Measurements from ENCODE around the gene ADAMTSL4.

Gene ADAMTSL4

DNA sequence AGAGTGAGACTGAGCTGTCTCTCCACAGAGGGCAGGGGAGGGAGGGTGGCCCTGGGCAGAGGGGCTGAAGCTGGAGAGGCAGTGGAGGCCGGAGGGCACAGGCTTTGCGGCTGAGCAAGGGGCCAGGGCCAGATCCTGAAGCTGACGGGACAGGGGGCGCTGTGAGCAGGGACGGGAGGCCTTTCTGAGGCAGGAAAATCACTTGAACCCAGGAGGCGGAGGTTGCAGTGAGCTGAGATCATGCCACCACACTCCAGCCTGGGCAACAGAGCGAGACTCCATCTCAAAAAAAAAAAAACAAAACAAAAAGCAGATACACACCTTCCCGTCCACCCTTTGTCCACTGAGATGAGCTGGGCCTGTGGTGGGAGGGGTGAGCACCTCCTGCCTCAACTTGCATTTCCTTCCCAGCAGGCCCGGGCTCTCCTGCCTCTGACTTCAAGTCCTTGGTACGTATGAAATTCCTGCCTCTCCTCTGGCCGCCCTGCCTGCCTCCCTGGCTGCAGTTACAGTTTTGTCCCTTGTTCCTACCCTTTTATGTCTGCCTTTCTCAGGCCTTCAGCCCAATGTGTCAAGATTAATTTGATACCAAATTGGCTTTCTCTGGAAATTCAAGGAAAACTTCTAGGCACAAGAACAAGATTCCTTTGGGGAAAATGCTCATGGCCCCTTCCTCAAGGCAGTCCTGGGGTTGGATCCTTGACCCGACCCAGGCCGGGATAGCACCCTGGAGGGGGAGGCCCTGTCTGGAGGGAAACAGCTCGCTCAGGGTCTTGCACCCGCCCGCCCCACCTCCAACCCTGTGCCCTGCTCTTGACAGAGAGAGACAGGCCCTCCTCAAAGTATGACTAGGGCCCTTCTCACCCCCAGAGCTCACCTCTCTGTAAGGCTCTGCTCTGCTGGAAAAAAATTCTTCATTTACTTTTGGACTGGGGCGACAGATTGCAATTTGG, 11.2 kb upstream of the ADAMTSL4 start:
- Histone ChIP-seq H2BK5ac (ENCODE audit: low read depth, low read length, poor library complexity, severe bottlenecking) (peak overlapping the region; percentile 24), H3K27ac (ENCODE audit: low read length, poor library complexity, severe bottlenecking) (peak overlapping the region; percentile 71), H3K27me3 (ENCODE audit: control insufficient read depth in 1 of 2, insufficient read depth in 1 of 2, low read length in 2 of 2) (no peaks in the 10 kb centered on the region), H3K9ac (ENCODE audit: low read length) (peak overlapping the region; percentile 49), H4K91ac (ENCODE audit: low read length) (peak overlapping the region; percentile 62), H3K79me1 (replicated peaks; ENCODE audit: low read length, poor library complexity, severe bottlenecking) (no peaks in the 10 kb centered on the region), H2AFZ (ENCODE audit: low read depth, low read length) (no peak overlapping the region), H3K4me3 (ENCODE audit: insufficient read depth in 1 of 2, low read depth in 1 of 2, low read length in 2 of 2) (no peak overlapping the region), H3K9me3 (ENCODE audit: control insufficient read depth, low read length) (no peaks in the 10 kb centered on the region), H3K23ac (ENCODE audit: low read length in 2 of 2) (no peak overlapping the region), H3K18ac (ENCODE audit: low read depth in 1 of 2, low read length in 2 of 2) (peak overlapping the region; percentile 14 to 67), H3K4ac (ENCODE audit: low read depth in 1 of 2, low read length in 2 of 2) (peak overlapping the region in 1 of 2 experiments; percentile 11), H3K4me2 (ENCODE audit: low read length, poor library complexity, severe bottlenecking) (no peak overlapping the region), H2BK120ac (ENCODE audit: low read depth, low read length) (no peak overlapping the region), H2BK12ac (ENCODE audit: low read length in 2 of 2) (peak overlapping the region in 1 of 2 experiments; percentile 51), H3K14ac (ENCODE audit: low read length in 2 of 2) (no peak overlapping the region), H2AK5ac (ENCODE audit: low read length, severe bottlenecking) (peak overlapping the region; percentile 18), H3K36me3 (ENCODE audit: control insufficient read depth in 1 of 2, insufficient read depth in 2 of 2, low read depth in 1 of 2, low read length in 2 of 2) (no peaks in the 10 kb centered on the region), H4K8ac (ENCODE audit: low read length) (peak overlapping the region; percentile 72), H3K4me1 (ENCODE audit: control insufficient read depth, insufficient read depth, low read depth, low read length) (peaks cover 14% of the 10 kb centered on the region), H2BK15ac (ENCODE audit: low read depth, poor library complexity, severe bottlenecking) (no peak overlapping the region)
- 64% methylated on average over 15 of the region's 17 CpGs for WGBS
- peak; percentile 70 for DNase-seq

DNA sequence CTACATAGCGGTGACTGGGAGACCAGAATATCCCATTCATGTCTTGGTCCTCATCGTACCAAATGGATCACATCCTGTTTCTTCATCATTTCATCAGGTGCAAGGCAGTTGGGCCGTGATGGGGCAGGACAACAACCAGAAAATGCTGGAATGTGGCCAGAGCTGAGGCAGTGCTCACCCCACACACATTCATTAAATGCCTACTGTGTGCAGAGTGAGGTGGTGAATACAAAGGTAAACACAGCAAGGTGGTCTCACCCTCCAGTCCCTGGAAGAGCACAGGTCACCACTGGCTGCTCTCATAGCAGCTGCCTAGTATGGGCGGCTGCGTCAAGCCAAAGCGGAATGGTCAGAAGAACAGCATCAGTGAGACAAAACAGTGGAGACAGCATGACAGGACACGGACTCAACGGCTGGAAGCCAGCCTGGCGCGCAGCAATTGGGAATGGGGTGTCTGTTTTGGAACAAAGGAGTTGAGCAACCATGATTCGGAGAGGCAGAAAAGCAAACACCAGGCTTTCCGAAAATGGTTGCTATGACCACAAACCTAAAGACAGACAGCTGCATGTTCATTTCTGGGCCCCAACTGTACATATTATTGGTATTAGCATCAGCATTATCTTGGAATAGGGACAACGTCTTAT, 5.6 kb upstream of the ADAMTSL4 start:
- Histone ChIP-seq H4K91ac (ENCODE audit: low read length) (no peak overlapping the region), H2AFZ (ENCODE audit: low read depth, low read length) (no peak overlapping the region), H3K4me2 (ENCODE audit: low read length, poor library complexity, severe bottlenecking) (no peak overlapping the region), H3K18ac (ENCODE audit: low read depth in 1 of 2, low read length in 2 of 2) (no peak overlapping the region), H3K9ac (ENCODE audit: low read length) (peak overlapping the region; percentile 68), H3K4me3 (ENCODE audit: insufficient read depth in 1 of 2, low read depth in 1 of 2, low read length in 2 of 2) (peak overlapping the region in 1 of 2 experiments; percentile 27), H2BK5ac (ENCODE audit: low read depth, low read length, poor library complexity, severe bottlenecking) (no peak overlapping the region), H2BK12ac (ENCODE audit: low read length in 2 of 2) (no peak overlapping the region), H3K14ac (ENCODE audit: low read length in 2 of 2) (no peak overlapping the region), H3K4ac (ENCODE audit: low read depth in 1 of 2, low read length in 2 of 2) (no peak overlapping the region), H4K8ac (ENCODE audit: low read length) (peak overlapping the region; percentile 54), H2BK15ac (ENCODE audit: low read depth, poor library complexity, severe bottlenecking) (no peak overlapping the region), H2BK120ac (ENCODE audit: low read depth, low read length) (no peak overlapping the region), H2AK5ac (ENCODE audit: low read length, severe bottlenecking) (peak overlapping the region; percentile 32), H3K36me3 (ENCODE audit: control insufficient read depth in 1 of 2, insufficient read depth in 2 of 2, low read depth in 1 of 2, low read length in 2 of 2) (no peaks in the 10 kb centered on the region), H3K79me1 (replicated peaks; ENCODE audit: low read length, poor library complexity, severe bottlenecking) (no peaks in the 10 kb centered on the region), H3K9me3 (ENCODE audit: control insufficient read depth, low read length) (no peaks in the 10 kb centered on the region), H3K23ac (ENCODE audit: low read length in 2 of 2) (no peak overlapping the region), H3K4me1 (ENCODE audit: control insufficient read depth, insufficient read depth, low read depth, low read length) (peaks cover 5% of the 10 kb centered on the region), H3K27me3 (ENCODE audit: control insufficient read depth in 1 of 2, insufficient read depth in 1 of 2, low read length in 2 of 2) (no peaks in the 10 kb centered on the region), H3K27ac (ENCODE audit: low read length, poor library complexity, severe bottlenecking) (no peak overlapping the region)
- WGBS: 97% methylated on average over 11 of the region's 13 CpGs
- DNase-seq: peak; percentile 28

DNA sequence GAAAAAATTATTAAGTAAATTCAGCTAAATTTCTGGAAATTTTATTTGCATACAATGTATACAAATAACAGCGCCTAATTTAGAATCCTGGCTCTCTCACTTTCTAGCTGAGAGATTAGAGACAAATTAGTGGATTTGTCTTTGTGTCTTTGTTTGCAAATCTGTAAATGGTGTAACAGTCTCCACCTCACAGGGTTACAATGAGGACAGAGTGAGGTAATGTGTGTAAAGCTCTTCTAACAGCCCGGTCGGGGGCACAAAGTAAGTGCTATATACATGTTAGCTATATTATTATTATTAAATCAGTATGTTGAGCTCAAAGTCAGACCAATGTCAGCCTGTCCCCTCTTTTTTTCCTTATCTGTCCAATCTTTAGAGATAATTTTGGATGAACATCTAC, 5.0 kb upstream of the ADAMTSL4 start:
- Histone ChIP-seq H3K9me3 (ENCODE audit: control insufficient read depth, low read length) (no peaks in the 10 kb centered on the region), H3K4me3 (ENCODE audit: insufficient read depth in 1 of 2, low read depth in 1 of 2, low read length in 2 of 2) (peak overlapping the region in 1 of 2 experiments; percentile 27), H2BK15ac (ENCODE audit: low read depth, poor library complexity, severe bottlenecking) (no peak overlapping the region), H3K27ac (ENCODE audit: low read length, poor library complexity, severe bottlenecking) (no peak overlapping the region), H3K9ac (ENCODE audit: low read length) (peak overlapping the region; percentile 68), H2AK5ac (ENCODE audit: low read length, severe bottlenecking) (no peak overlapping the region), H3K14ac (ENCODE audit: low read length in 2 of 2) (no peak overlapping the region), H4K8ac (ENCODE audit: low read length) (no peak overlapping the region), H4K91ac (ENCODE audit: low read length) (no peak overlapping the region), H3K18ac (ENCODE audit: low read depth in 1 of 2, low read length in 2 of 2) (no peak overlapping the region), H2AFZ (ENCODE audit: low read depth, low read length) (no peak overlapping the region), H2BK5ac (ENCODE audit: low read depth, low read length, poor library complexity, severe bottlenecking) (no peak overlapping the region), H3K27me3 (ENCODE audit: control insufficient read depth in 1 of 2, insufficient read depth in 1 of 2, low read length in 2 of 2) (no peaks in the 10 kb centered on the region), H2BK120ac (ENCODE audit: low read depth, low read length) (no peak overlapping the region), H3K79me1 (replicated peaks; ENCODE audit: low read length, poor library complexity, severe bottlenecking) (no peaks in the 10 kb centered on the region), H3K4me2 (ENCODE audit: low read length, poor library complexity, severe bottlenecking) (no peak overlapping the region), H2BK12ac (ENCODE audit: low read length in 2 of 2) (no peak overlapping the region), H3K36me3 (ENCODE audit: control insufficient read depth in 1 of 2, insufficient read depth in 2 of 2, low read depth in 1 of 2, low read length in 2 of 2) (no peaks in the 10 kb centered on the region), H3K23ac (ENCODE audit: low read length in 2 of 2) (no peak overlapping the region), H3K4me1 (ENCODE audit: control insufficient read depth, insufficient read depth, low read depth, low read length) (peaks cover 7% of the 10 kb centered on the region), H3K4ac (ENCODE audit: low read depth in 1 of 2, low read length in 2 of 2) (no peak overlapping the region)
- WGBS: 100% methylated on average over 1 of the region's 3 CpGs
- peak; percentile 35 for DNase-seq

DNA sequence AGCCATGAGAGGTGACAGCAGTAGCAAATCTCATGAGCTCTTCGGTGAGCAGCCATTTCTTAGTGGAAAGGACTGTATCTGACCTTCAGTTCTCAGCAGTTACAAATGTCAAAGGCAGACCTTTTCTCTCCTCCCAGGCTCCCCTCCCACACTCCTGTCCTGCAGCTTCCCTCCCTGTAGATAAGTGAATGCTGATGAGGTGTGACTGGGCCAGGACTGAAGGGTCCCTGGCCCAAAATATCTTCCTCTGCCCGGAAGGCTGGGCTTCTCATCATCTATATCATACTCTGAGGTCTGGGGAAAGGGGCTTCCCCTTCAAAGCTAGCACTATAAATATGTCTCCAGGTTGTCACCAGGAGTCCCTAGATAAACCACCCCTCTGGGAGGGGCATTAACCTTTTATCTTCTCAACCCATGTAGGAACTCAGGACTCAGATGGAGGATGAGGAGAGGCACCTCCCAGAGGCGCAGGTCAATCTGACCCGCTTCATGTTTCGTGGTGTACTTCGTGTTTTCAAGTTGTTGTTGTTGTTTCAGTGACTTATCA, 3.6 kb upstream of the ADAMTSL4 start:
- H2BK15ac ChIP-seq (ENCODE audit: low read depth, poor library complexity, severe bottlenecking): no peak overlapping the region
- no peak overlapping the region for H3K27ac ChIP-seq (ENCODE audit: low read length, poor library complexity, severe bottlenecking)
- no peak overlapping the region for H2AK5ac ChIP-seq (ENCODE audit: low read length, severe bottlenecking)
- H3K27me3 ChIP-seq (ENCODE audit: control insufficient read depth in 1 of 2, insufficient read depth in 1 of 2, low read length in 2 of 2): no peaks in the 10 kb centered on the region
- H2AFZ ChIP-seq (ENCODE audit: low read depth, low read length): no peak overlapping the region
- WGBS: 53% methylated on average over 2 of the region's 6 CpGs
- peak; percentile 31 for DNase-seq
- H3K79me1 ChIP-seq (replicated peaks; ENCODE audit: low read length, poor library complexity, severe bottlenecking): no peaks in the 10 kb centered on the region
- no peak overlapping the region for H4K8ac ChIP-seq (ENCODE audit: low read length)
- no peaks in the 10 kb centered on the region for H3K36me3 ChIP-seq (ENCODE audit: control insufficient read depth in 1 of 2, insufficient read depth in 2 of 2, low read depth in 1 of 2, low read length in 2 of 2)
- H3K4me2 ChIP-seq (ENCODE audit: low read length, poor library complexity, severe bottlenecking): no peak overlapping the region
- H2BK120ac ChIP-seq (ENCODE audit: low read depth, low read length): no peak overlapping the region
- H4K91ac ChIP-seq (ENCODE audit: low read length): no peak overlapping the region
- H3K14ac ChIP-seq (ENCODE audit: low read length in 2 of 2): no peak overlapping the region
- no peak overlapping the region for H3K4me3 ChIP-seq (ENCODE audit: insufficient read depth in 1 of 2, low read depth in 1 of 2, low read length in 2 of 2)
- no peak overlapping the region for H3K9ac ChIP-seq (ENCODE audit: low read length)
- H3K18ac ChIP-seq (ENCODE audit: low read depth in 1 of 2, low read length in 2 of 2): no peak overlapping the region
- no peak overlapping the region for H2BK12ac ChIP-seq (ENCODE audit: low read length in 2 of 2)
- no peak overlapping the region for H2BK5ac ChIP-seq (ENCODE audit: low read depth, low read length, poor library complexity, severe bottlenecking)
- H3K4ac ChIP-seq (ENCODE audit: low read depth in 1 of 2, low read length in 2 of 2): no peak overlapping the region
- H3K4me1 ChIP-seq (ENCODE audit: control insufficient read depth, insufficient read depth, low read depth, low read length): peaks cover 13% of the 10 kb centered on the region
- no peak overlapping the region for H3K23ac ChIP-seq (ENCODE audit: low read length in 2 of 2)
- H3K9me3 ChIP-seq (ENCODE audit: control insufficient read depth, low read length): no peaks in the 10 kb centered on the region

All from mesenchymal stem cell (in vitro differentiated cells and primary cell).